ENCODE measurements around the gene PRKCE.

The PRKCE gene

GRCh38 chr2:45780541-45781463 lies 129.3 kb downstream of the PRKCE start:
- H3K27ac ChIP-seq (ENCODE audit: low read length), result no peak overlapping the region

GRCh38 chr2:45781464-45781811 lies 130.0 kb downstream of the PRKCE start:
- Histone ChIP-seq H3K27me3 (ENCODE audit: control insufficient read depth in 1 of 2, insufficient read depth in 2 of 2, low read length in 2 of 2) (no peaks in the 10 kb centered on the region), H3K9me3 (ENCODE audit: control insufficient read depth in 2 of 2, low read length in 2 of 2) (no peaks in the 10 kb centered on the region), H3K4me3 (ENCODE audit: low read length in 2 of 2) (no peak overlapping the region), H3K27ac (ENCODE audit: low read length) (no peak overlapping the region), H3K4me1 (ENCODE audit: control insufficient read depth, insufficient read depth, low read length) (peaks cover 27% of the 10 kb centered on the region), H3K36me3 (ENCODE audit: control insufficient read depth in 2 of 2, insufficient read depth in 2 of 2, low read length in 2 of 2) (no peaks in the 10 kb centered on the region), H3K9ac (ENCODE audit: low read length in 2 of 2) (no peak overlapping the region)

More at GRCh38 chr2:45780541-45781463, 129.3 kb downstream of the PRKCE start:
- no peaks in the 10 kb centered on the region for H3K36me3 ChIP-seq (ENCODE audit: control insufficient read depth in 2 of 2, insufficient read depth in 2 of 2, low read length in 2 of 2)
- no peak overlapping the region for H3K4me3 ChIP-seq (ENCODE audit: low read length in 2 of 2)
- H3K4me1 ChIP-seq (ENCODE audit: control insufficient read depth, insufficient read depth, low read length), result peaks cover 27% of the 10 kb centered on the region
- H3K9me3 ChIP-seq (ENCODE audit: control insufficient read depth in 2 of 2, low read length in 2 of 2), result no peaks in the 10 kb centered on the region
- H3K9ac ChIP-seq (ENCODE audit: low read length in 2 of 2), result no peak overlapping the region
- H3K27me3 ChIP-seq (ENCODE audit: control insufficient read depth in 1 of 2, insufficient read depth in 2 of 2, low read length in 2 of 2), result no peaks in the 10 kb centered on the region

- Histone ChIP-seq H3K9me3 (ENCODE audit: control insufficient read depth in 2 of 2, low read length in 2 of 2) (no peaks in the 10 kb centered on the region), H3K4me3 (ENCODE audit: low read length in 2 of 2) (no peak overlapping the region), H3K4me1 (ENCODE audit: control insufficient read depth, insufficient read depth, low read length) (peaks cover 21% of the 10 kb centered on the region), H3K27ac (ENCODE audit: low read length) (no peak overlapping the region), H3K9ac (ENCODE audit: low read length in 2 of 2) (no peak overlapping the region), H3K36me3 (ENCODE audit: control insufficient read depth in 2 of 2, insufficient read depth in 2 of 2, low read length in 2 of 2) (no peaks in the 10 kb centered on the region), H3K27me3 (ENCODE audit: control insufficient read depth in 1 of 2, insufficient read depth in 2 of 2, low read length in 2 of 2) (no peaks in the 10 kb centered on the region)
Observed at GRCh38 chr2:45782436-45782835, 131.0 kb downstream of the PRKCE start.

- Histone ChIP-seq H3K9me3 (ENCODE audit: control insufficient read depth in 2 of 2, low read length in 2 of 2) (no peaks in the 10 kb centered on the region), H3K4me3 (ENCODE audit: low read length in 2 of 2) (peak overlapping the region in 1 of 2 donors; percentile 29), H3K27me3 (ENCODE audit: control insufficient read depth in 1 of 2, insufficient read depth in 2 of 2, low read length in 2 of 2) (no peaks in the 10 kb centered on the region), H3K9ac (ENCODE audit: low read length in 2 of 2) (no peak overlapping the region), H3K27ac (ENCODE audit: low read length) (no peak overlapping the region), H3K4me1 (ENCODE audit: control insufficient read depth, insufficient read depth, low read length) (peaks cover 18% of the 10 kb centered on the region), H3K36me3 (ENCODE audit: control insufficient read depth in 2 of 2, insufficient read depth in 2 of 2, low read length in 2 of 2) (no peaks in the 10 kb centered on the region)
Observed at GRCh38 chr2:45782986-45783385, 131.5 kb downstream of the PRKCE start.

GRCh38 chr2:45786030-45786835 lies 134.8 kb downstream of the PRKCE start:
- no peaks in the 10 kb centered on the region for H3K27me3 ChIP-seq (ENCODE audit: control insufficient read depth in 1 of 2, insufficient read depth in 2 of 2, low read length in 2 of 2)
- no peaks in the 10 kb centered on the region for H3K36me3 ChIP-seq (ENCODE audit: control insufficient read depth in 2 of 2, insufficient read depth in 2 of 2, low read length in 2 of 2)
- no peak overlapping the region for H3K9ac ChIP-seq (ENCODE audit: low read length in 2 of 2)
- no peak overlapping the region for H3K27ac ChIP-seq (ENCODE audit: low read length)
- H3K4me3 ChIP-seq (ENCODE audit: low read length in 2 of 2), result no peak overlapping the region
- H3K9me3 ChIP-seq (ENCODE audit: control insufficient read depth in 2 of 2, low read length in 2 of 2), result no peaks in the 10 kb centered on the region
- H3K4me1 ChIP-seq (ENCODE audit: control insufficient read depth, insufficient read depth, low read length), result peaks cover 16% of the 10 kb centered on the region

GRCh38 chr2:45786836-45787357 lies 135.4 kb downstream of the PRKCE start:
- H3K27me3 ChIP-seq (ENCODE audit: control insufficient read depth in 1 of 2, insufficient read depth in 2 of 2, low read length in 2 of 2), result no peaks in the 10 kb centered on the region
- no peaks in the 10 kb centered on the region for H3K9me3 ChIP-seq (ENCODE audit: control insufficient read depth in 2 of 2, low read length in 2 of 2)
- H3K27ac ChIP-seq (ENCODE audit: low read length), result no peak overlapping the region
- H3K4me1 ChIP-seq (ENCODE audit: control insufficient read depth, insufficient read depth, low read length), result peaks cover 16% of the 10 kb centered on the region
- H3K36me3 ChIP-seq (ENCODE audit: control insufficient read depth in 2 of 2, insufficient read depth in 2 of 2, low read length in 2 of 2), result no peaks in the 10 kb centered on the region
- no peak overlapping the region for H3K4me3 ChIP-seq (ENCODE audit: low read length in 2 of 2)
- no peak overlapping the region for H3K9ac ChIP-seq (ENCODE audit: low read length in 2 of 2)

GRCh38 chr2:45788401-45788800 lies 136.9 kb downstream of the PRKCE start:
- Histone ChIP-seq H3K27me3 (ENCODE audit: control insufficient read depth in 1 of 2, insufficient read depth in 2 of 2, low read length in 2 of 2) (no peaks in the 10 kb centered on the region), H3K4me3 (ENCODE audit: low read length in 2 of 2) (no peak overlapping the region), H3K36me3 (ENCODE audit: control insufficient read depth in 2 of 2, insufficient read depth in 2 of 2, low read length in 2 of 2) (no peaks in the 10 kb centered on the region), H3K27ac (ENCODE audit: low read length) (no peak overlapping the region), H3K4me1 (ENCODE audit: control insufficient read depth, insufficient read depth, low read length) (peaks cover 8% of the 10 kb centered on the region), H3K9ac (ENCODE audit: low read length in 2 of 2) (no peak overlapping the region), H3K9me3 (ENCODE audit: control insufficient read depth in 2 of 2, low read length in 2 of 2) (no peaks in the 10 kb centered on the region)

GRCh38 chr2:45789317-45789716 lies 137.8 kb downstream of the PRKCE start:
- H3K4me1 ChIP-seq (ENCODE audit: control insufficient read depth, insufficient read depth, low read length), result peaks cover 12% of the 10 kb centered on the region
- no peak overlapping the region for H3K27ac ChIP-seq (ENCODE audit: low read length)
- H3K36me3 ChIP-seq (ENCODE audit: control insufficient read depth in 2 of 2, insufficient read depth in 2 of 2, low read length in 2 of 2), result no peaks in the 10 kb centered on the region
- H3K9ac ChIP-seq (ENCODE audit: low read length in 2 of 2), result no peak overlapping the region
- no peak overlapping the region for H3K4me3 ChIP-seq (ENCODE audit: low read length in 2 of 2)
- no peaks in the 10 kb centered on the region for H3K27me3 ChIP-seq (ENCODE audit: control insufficient read depth in 1 of 2, insufficient read depth in 2 of 2, low read length in 2 of 2)
- H3K9me3 ChIP-seq (ENCODE audit: control insufficient read depth in 2 of 2, low read length in 2 of 2), result no peaks in the 10 kb centered on the region

GRCh38 chr2:45789961-45790723 lies 138.7 kb downstream of the PRKCE start:
- Histone ChIP-seq H3K36me3 (ENCODE audit: control insufficient read depth in 2 of 2, insufficient read depth in 2 of 2, low read length in 2 of 2) (no peaks in the 10 kb centered on the region), H3K4me3 (ENCODE audit: low read length in 2 of 2) (no peak overlapping the region), H3K27ac (ENCODE audit: low read length) (no peak overlapping the region), H3K9ac (ENCODE audit: low read length in 2 of 2) (no peak overlapping the region), H3K9me3 (ENCODE audit: control insufficient read depth in 2 of 2, low read length in 2 of 2) (no peaks in the 10 kb centered on the region), H3K27me3 (ENCODE audit: control insufficient read depth in 1 of 2, insufficient read depth in 2 of 2, low read length in 2 of 2) (no peaks in the 10 kb centered on the region), H3K4me1 (ENCODE audit: control insufficient read depth, insufficient read depth, low read length) (peaks cover 14% of the 10 kb centered on the region)

- Histone ChIP-seq H3K36me3 (ENCODE audit: control insufficient read depth in 2 of 2, insufficient read depth in 2 of 2, low read length in 2 of 2) (no peaks in the 10 kb centered on the region), H3K9me3 (ENCODE audit: control insufficient read depth in 2 of 2, low read length in 2 of 2) (no peaks in the 10 kb centered on the region)
Observed at GRCh38 chr2:45793305-45793962, 142.0 kb downstream of the PRKCE start.

More at GRCh38 chr2:45793305-45793962, 142.0 kb downstream of the PRKCE start:
- Histone ChIP-seq H3K4me3 (ENCODE audit: low read length in 2 of 2) (no peak overlapping the region), H3K9ac (ENCODE audit: low read length in 2 of 2) (no peak overlapping the region), H3K27me3 (ENCODE audit: control insufficient read depth in 1 of 2, insufficient read depth in 2 of 2, low read length in 2 of 2) (no peaks in the 10 kb centered on the region), H3K27ac (ENCODE audit: low read length) (no peak overlapping the region), H3K4me1 (ENCODE audit: control insufficient read depth, insufficient read depth, low read length) (peaks cover 14% of the 10 kb centered on the region)
